ENCODE measurements around the gene EIF5A.

DNA sequence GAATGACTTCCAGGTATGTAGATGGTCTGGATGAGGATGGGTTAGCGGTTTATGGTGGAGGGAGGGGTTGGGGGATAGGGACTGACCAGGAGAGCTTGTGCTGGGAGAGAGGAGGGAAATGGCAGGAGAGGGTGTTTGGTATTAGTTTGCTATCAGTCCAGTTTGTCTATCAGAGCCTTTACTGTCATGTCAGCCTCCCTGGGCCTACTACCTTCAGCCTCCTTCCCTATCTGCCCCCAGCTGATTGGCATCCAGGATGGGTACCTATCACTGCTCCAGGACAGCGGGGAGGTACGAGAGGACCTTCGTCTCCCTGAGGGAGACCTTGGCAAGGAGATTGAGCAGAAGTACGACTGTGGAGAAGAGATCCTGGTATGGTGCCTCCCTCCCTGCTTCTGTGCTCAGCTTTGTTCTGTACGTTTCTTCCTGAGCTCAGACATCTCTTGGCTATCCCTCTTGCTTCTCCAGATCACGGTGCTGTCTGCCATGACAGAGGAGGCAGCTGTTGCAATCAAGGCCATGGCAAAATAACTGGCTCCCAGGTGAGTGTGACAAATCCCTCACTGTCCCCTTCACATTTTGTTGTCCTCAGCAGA, 3.8 kb downstream of the EIF5A start:
- TF ChIP-seq, protein P1, sequence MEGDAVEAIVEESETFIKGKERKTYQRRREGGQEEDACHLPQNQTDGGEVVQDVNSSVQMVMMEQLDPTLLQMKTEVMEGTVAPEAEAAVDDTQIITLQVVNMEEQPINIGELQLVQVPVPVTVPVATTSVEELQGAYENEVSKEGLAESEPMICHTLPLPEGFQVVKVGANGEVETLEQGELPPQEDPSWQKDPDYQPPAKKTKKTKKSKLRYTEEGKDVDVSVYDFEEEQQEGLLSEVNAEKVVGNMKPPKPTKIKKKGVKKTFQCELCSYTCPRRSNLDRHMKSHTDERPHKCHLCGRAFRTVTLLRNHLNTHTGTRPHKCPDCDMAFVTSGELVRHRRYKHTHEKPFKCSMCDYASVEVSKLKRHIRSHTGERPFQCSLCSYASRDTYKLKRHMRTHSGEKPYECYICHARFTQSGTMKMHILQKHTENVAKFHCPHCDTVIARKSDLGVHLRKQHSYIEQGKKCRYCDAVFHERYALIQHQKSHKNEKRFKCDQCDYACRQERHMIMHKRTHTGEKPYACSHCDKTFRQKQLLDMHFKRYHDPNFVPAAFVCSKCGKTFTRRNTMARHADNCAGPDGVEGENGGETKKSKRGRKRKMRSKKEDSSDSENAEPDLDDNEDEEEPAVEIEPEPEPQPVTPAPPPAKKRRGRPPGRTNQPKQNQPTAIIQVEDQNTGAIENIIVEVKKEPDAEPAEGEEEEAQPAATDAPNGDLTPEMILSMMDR (IDR thresholded peaks at IDR 0.05 in 4 of 5, conservative IDR thresholded peaks at IDR 0.05 in 1 of 5): no peak
- no peak for TF ChIP-seq POLR2A (IDR thresholded peaks at IDR 0.05)

Measured in gastrocnemius medialis (tissue), 4 donors.